ENCODE data around the gene TEX101.

GRCh38 chr19:43423779-43424178 lies 9.1 kb downstream of the TEX101 start:
- TF ChIP-seq, protein P1, sequence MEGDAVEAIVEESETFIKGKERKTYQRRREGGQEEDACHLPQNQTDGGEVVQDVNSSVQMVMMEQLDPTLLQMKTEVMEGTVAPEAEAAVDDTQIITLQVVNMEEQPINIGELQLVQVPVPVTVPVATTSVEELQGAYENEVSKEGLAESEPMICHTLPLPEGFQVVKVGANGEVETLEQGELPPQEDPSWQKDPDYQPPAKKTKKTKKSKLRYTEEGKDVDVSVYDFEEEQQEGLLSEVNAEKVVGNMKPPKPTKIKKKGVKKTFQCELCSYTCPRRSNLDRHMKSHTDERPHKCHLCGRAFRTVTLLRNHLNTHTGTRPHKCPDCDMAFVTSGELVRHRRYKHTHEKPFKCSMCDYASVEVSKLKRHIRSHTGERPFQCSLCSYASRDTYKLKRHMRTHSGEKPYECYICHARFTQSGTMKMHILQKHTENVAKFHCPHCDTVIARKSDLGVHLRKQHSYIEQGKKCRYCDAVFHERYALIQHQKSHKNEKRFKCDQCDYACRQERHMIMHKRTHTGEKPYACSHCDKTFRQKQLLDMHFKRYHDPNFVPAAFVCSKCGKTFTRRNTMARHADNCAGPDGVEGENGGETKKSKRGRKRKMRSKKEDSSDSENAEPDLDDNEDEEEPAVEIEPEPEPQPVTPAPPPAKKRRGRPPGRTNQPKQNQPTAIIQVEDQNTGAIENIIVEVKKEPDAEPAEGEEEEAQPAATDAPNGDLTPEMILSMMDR (IDR thresholded peaks at IDR 0.05) = no peak
- no peak for TF ChIP-seq POLR2AphosphoS5 (IDR thresholded peaks at IDR 0.05; ENCODE audit: low read depth, low read length)

Measured in Panc1 (cell line).